Activated T-cell treated with anti-CD3 and anti-CD28 coated beads for 4 hours (primary cell): ENCODE data around the gene DPF3.
A peak's percentile ranks its signal among the peaks of the same experiment; 100 is the strongest.

Source experiments
- DNase-seq: peaks from one replicate; pipeline ENCODE4 v3.0.0-alpha.2; 2020

The DPF3 gene

DNA sequence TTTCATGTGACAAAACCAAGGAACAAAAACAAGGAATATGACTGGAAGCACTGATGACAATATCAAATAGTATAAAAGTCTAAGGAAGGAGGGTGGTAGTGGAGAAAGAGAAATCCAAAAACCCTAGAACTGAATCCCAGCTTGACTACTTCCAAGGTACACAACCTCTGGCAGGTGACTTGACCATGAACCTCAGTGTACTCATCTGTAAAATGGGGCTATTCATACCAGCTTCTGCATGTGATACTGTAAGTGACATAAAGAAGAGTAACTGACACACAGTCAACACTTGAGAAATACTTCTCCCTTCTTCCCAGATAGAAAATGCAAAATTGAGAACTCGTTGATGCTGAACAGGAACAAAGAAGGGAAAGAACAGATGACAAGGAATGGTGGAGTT lies 10.3 kb upstream of the DPF3 start:
- no peak for DNase-seq

- no peak for DNase-seq
These were observed 9.8 kb upstream of the DPF3 start for GRCh38 chr14:72903716-72904115.

DNA sequence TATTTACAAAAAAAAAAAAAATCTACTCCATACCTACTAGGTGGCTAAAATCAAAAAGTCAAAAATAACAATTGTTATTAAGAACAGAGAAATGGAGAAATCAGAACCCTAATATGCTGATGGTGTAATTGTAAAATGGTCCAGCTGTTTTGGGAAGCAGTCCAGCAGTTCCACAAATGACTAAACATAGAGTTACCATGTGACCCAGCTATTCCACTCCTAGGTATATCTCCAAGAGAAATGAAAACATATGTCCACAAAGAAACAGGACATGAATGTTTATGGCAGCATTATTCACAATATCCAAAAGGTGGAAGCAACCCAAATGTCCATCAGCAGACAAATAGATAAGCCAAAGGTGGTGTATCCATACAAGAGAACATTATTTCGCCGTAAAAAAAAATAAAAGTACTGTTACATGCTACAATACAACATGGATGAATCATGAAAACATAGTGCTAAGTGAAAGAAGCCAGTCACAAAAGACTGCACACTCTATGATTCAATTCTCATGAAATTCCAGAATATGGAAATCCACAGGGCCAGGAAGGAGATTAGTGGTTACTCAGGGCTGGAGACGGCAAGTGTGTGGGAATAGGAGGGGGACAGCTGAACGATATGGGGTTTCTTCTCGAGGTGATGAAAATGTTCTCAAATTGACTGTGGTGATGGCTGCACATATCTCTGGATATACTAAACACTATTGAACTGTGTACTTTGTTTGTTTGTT lies 9.1 kb upstream of the DPF3 start:
- DNase-seq = no peak

DNA sequence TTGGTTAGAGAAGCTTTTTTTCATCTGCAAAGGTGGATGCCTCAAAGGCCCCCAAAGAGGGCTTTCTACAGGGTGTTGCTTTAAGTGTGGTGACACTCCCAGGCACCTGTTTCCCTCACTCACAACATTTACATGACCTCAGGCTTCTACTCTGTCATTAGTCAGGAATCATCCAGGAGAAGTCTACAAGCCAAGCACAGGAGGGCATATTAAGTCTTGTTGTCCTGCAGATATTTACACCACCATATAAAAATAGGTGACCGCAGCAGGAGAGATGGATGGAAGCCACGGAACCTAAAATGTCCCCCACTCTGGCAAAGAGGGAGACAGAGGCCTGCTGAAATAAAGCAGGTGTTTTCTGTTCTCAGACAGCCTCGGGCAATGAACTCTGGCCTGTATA lies 7.5 kb upstream of the DPF3 start:
- no peak for DNase-seq

- DNase-seq = no peak
These were observed 4.5 kb upstream of the DPF3 start for GRCh38 chr14:72898448-72898847.

GRCh38 chr14:72894623-72895378 lies 900 bp upstream of the DPF3 start:
- no peak for DNase-seq

DNA sequence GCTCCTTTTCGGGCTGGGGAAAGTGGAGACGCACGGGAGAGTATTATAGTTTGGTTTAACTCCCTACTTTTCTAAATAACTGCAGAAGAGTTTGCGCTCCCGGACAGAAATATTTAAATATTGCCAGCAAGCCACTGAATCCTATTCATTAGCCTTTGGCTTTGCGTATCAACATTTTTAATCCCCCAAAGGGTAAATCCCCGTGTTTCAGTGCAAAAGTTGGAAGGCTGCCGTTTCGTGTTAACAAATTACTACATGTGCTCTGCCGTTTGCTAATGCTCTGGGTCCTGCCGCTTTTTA lies 372 bp upstream of the DPF3 start:
- DNase-seq = no peak

DNA sequence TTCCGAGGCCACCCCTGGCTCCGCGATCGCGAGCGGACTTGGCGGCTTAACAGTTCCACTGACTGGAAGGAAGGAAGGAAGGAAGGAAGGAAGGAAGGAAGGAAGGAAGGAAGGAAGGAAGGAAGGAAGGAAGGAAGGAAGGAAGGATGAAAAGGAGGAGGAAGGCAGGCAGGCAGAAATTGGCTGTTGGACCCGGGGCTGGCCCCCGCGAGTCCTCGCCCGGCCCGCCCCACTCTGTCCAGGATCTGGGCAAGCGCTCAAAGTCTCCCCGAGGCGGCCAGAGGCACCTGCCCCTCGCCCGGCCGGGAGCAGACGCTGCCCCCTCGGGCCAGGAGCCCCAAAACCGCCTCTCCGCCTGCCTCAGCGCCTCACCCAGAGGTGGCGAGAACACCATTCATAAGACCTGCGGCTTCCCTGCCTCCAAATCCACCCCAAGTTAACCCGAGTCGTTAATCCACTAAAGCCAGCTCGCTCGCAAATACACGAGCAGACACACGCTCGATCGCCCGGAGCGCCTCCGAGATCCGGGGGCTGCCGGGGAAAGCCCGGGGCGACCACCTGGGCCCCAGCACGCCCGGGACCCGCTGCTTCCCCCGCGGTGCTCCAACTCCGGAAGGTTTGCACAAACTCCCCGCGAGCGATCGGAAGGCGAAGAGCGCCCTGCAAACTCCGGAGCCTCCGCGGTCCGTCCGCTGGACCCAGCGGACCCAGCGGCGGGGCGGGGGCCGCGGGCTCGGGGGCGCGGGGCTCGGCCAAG lies 844 bp downstream of the DPF3 start:
- peak; percentile 7 for DNase-seq

GRCh38 chr14:72892103-72892878 lies 1.6 kb downstream of the DPF3 start:
- peak; percentile 9 for DNase-seq

- DNase-seq = no peak
These were observed 2.2 kb downstream of the DPF3 start for GRCh38 chr14:72891666-72892102.

- DNase-seq = no peak
These were observed 4.5 kb downstream of the DPF3 start for GRCh38 chr14:72889366-72889765.

DNA sequence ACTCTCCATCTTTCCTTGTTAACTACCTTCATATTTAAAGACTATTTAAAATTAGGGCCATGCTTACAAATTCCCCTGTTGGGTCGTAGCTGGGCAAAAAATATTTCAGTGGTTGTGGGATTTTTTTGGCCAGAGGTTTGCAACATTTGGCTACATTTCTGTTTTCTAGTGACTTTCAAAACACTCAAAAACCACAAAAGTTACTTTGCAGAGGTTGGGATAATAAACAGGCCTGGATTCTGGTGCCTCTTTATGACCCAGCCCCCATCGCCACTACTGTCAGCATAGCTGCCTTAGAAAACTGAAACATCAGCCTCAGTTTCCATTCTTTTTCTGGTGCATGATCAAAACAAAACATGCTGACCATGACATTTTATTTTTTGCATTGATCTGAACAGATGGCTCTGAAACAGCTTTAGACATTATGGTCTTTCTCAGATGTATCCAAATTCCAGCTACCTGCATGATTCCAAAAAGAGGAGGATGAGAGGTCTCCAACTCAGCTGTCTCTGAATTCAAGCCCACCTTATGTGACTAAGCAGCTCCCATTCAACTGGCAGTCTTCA lies 5.2 kb downstream of the DPF3 start:
- no peak for DNase-seq

GRCh38 chr14:72888192-72888591 lies 5.7 kb downstream of the DPF3 start:
- no peak for DNase-seq

DNA sequence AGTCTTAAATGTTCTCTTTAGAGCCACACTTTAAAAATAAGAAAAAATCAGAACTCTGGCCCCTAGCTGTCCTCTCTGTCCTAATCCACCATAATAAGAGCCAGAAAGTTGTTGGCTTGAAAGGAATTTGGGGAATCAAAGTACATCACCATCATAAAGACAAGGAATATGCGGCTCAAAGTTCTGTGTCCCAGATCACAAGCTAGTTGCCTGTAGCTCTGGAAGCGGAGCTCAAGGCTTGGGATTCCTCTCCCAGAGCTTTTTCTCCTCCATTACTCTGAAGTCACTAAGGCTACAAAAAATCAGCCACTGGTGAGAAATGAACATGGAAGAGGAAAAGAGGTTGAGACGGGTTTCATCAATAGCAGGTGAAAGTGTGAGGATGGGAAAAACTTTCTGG lies 6.4 kb downstream of the DPF3 start:
- no peak for DNase-seq

GRCh38 chr14:72884386-72884785 lies 9.5 kb downstream of the DPF3 start:
- no peak for DNase-seq

DNA sequence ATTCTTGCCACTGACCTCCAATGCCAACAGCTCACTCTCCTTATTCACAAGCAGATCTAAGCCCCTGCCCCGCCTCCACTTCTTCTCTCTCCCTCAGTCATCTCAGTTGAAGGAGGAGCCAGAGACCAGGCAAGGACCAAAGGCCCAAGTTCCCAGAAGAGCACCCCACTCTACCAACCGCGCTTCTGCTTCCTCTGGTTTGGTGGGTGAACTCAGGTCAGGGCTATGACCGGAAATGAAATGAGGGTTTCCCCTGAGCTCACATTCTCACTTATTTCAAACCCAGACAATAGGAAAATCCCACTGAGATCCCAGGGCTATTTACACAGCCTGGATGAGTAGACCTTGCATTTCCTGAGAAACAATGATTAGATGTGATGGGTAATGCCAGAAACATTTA lies 9.9 kb downstream of the DPF3 start:
- DNase-seq = no peak

GRCh38 chr14:72883109-72883508 lies 10.8 kb downstream of the DPF3 start:
- no peak for DNase-seq

DNA sequence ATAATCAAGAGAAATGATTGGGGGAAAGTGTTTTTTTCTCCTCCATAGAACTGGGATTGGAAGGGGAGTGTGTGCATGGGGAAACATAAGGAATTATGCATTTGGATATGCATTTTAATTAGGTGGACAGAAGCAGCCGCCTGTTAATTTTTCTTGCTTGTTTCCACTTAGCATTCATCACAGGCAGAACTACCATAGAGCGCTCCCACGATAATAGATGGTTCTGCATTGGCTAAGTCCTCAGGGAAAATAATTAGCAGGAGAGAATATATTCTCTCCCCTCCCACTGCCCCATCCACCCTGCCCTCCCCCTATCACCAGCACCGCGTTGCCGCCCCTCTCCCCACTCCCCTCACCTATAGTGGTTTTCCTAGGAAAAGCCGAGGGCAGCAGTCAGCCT lies 11.4 kb downstream of the DPF3 start:
- no peak for DNase-seq

DNA sequence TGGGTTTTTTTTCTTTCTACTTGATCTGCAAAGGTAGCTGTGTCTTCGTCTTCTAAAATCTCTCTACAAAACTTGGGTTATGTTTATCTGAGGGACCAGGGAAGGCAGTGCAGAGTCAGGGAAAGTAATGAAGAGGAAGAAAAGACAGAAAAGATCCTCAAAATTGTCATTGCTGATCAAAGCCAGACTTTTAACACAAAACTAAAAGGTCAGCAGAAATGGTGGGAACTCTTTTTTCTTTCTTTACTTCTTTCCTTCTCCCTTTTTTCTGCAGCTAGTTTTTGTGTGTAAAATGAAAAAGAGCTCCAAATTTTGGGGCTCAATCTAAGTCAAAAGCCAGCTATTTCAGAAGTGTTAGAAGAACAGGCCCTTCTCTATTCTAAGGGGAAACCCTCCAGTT lies 11.9 kb downstream of the DPF3 start:
- no peak for DNase-seq

DNA sequence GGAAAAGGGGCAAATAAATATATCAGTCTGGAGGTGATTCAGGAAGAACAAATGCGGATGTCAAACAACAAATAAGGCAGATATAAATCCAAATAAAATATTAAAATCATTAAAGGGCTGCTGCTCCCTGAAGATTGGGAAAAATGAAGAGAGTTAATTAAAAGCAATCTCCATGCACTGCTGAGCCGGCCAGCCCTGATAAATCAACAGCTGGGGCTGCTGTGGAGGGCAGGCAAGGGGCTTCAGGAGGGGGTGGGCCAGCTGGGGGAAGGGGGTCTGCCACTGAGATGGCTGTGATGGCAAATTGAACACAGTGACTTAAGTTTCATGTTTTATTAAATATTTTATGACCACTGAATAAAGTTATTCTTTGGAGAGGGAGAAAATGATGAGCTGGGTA lies 12.4 kb downstream of the DPF3 start:
- no peak for DNase-seq

DNA sequence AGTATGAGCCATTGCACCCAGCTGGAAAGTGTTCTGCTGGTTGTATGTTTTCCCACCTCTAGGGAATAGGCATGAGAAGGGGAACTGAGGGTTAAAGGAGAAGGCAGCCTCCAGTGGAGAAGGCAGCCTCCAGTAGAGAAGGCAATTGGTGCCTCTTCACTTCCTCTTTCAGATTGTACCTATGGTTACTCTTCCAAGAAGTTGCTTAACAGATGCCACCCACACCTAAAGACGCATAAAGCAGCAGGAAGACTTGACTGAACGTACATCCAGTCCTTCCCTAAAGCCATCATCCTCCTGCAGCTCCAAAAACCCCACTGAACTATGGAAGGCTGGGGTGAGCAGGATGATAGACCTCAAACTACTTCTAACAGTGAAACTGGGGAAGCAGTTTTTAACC lies 13.1 kb downstream of the DPF3 start:
- no peak for DNase-seq

- no peak for DNase-seq
These were observed 13.7 kb downstream of the DPF3 start for GRCh38 chr14:72880164-72880563.

GRCh38 chr14:72879431-72879830 lies 14.5 kb downstream of the DPF3 start:
- DNase-seq = no peak
